ENCODE data around the gene ITGB2. TPM values are rescaled to one million over a fixed set of nuclear protein-coding genes. Genes with fewer than 3 reads are reported as not detected.

Gene ITGB2
- total RNA-seq, 1 experiment from 2014 or later: 6.0 TPM

DNA sequence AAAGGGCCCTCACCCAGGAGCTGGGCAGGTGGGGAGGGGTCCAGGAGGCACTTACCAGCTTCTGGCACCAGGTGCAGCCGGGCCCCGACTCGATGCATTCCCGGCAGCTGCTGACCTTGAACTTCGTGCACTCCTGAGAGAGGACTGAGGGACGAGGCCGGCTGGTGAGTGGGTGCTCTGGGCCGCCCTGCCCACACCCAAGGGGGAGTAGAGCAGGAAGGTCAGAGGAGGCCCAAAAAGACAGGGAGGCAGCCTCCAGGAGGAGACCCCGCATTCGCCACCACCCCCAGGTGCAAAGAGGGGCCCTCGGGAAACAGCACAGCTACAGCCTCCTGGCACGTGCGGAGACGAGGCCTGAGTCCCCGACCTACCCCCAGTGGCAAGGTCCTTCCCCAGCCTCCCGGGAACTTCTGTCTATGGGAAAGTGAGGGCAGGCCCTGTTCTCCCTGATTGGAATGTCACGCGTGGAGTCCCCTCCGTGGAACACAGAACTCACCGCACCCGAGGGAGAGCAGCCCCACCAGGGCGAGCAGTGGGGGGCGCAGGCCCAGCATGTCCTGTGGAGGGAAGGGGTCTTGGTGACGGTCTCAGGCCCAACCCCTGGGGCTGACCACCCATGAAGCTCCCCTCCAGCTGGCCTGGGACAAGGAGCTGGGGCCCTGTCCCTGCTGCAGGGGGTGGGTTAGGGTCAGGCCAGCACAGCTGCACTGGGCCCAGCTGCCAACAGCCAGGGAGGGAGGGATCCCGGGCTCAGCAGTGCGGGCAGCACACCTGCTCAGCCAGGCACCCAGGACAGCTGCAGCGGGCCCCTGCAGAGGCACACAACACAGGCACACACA, 10.3 kb downstream of the ITGB2 start:
- Histone ChIP-seq H3K9me3 (ENCODE audit: insufficient read depth, low read depth) (no peaks in the 10 kb centered on the region), H3K27me3 (ENCODE audit: insufficient read depth, low read depth) (no peaks in the 10 kb centered on the region), H3K79me2 (ENCODE audit: low read depth) (peaks cover 3% of the 10 kb centered on the region), H3K36me3 (ENCODE audit: low read depth) (no peaks in the 10 kb centered on the region), H4K20me1 (ENCODE audit: insufficient read depth) (no peaks in the 10 kb centered on the region), H3K4me1 (replicated peaks; ENCODE audit: insufficient read depth) (peaks cover 46% of the 10 kb centered on the region), H3F3A (ENCODE audit: insufficient read depth, low read depth) (peaks cover 22% of the 10 kb centered on the region; the same call in 1 of the 2 replicates), H3K4me2 (peak overlapping the region; percentile 60; the same call in 1 of the 2 replicates), H3K27ac (no peak overlapping the region), H3K4me3 (no peak overlapping the region), H2AFZ (no peak overlapping the region), H3K9me2 (ENCODE audit: insufficient read depth) (no peaks in the 10 kb centered on the region)
- intact Hi-C loops (cut with micrococcal nuclease; ENCODE audit: unreplicated experiment): loop anchor here (5.0 kb wide), 1 partner anchor 38 kb away; the partner anchor contains the start of gene PTTG1IP
- DNase-seq: no peak
- TF ChIP-seq, protein P1, sequence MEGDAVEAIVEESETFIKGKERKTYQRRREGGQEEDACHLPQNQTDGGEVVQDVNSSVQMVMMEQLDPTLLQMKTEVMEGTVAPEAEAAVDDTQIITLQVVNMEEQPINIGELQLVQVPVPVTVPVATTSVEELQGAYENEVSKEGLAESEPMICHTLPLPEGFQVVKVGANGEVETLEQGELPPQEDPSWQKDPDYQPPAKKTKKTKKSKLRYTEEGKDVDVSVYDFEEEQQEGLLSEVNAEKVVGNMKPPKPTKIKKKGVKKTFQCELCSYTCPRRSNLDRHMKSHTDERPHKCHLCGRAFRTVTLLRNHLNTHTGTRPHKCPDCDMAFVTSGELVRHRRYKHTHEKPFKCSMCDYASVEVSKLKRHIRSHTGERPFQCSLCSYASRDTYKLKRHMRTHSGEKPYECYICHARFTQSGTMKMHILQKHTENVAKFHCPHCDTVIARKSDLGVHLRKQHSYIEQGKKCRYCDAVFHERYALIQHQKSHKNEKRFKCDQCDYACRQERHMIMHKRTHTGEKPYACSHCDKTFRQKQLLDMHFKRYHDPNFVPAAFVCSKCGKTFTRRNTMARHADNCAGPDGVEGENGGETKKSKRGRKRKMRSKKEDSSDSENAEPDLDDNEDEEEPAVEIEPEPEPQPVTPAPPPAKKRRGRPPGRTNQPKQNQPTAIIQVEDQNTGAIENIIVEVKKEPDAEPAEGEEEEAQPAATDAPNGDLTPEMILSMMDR (conservative IDR thresholded peaks at IDR 0.05): no peak
- no peak for TF ChIP-seq EZH2 (IDR thresholded peaks at IDR 0.05; ENCODE audit: low read depth)
- ChIA-PET CTCF (interaction anchor here (1.1 kb wide), 1 partner anchor 17 kb away, joined by 3 read pairs; no protein-coding TSS in a partner anchor), POLR2A (ENCODE audit: unreplicated experiment) (interaction anchor here (0.7 kb wide), 1 partner anchor 604 kb away, joined by 4 read pairs; no protein-coding TSS in a partner anchor)
- BruUV-seq (replicated peaks): no TSS peak

DNA sequence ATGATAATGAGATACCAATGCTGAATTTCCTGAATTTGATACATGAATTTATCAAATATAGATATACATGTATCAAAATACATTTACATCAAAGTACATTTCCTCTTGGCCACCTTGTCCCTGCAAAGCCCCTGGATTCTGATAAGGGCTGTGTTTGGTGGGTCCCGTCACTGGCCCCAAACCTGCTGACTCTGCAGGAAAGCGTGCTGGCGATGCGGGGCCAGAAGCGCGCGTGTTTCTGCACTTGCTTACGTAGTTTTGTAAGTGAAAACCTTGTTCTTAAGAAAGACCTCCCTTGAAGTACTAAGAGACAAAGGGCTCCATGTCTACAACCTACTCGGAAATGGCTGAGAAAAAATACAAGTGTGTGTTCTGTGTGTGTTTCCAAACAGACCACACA, 11.0 kb downstream of the ITGB2 start:
- H3K27me3 ChIP-seq (ENCODE audit: insufficient read depth, low read depth): no peaks in the 10 kb centered on the region
- H3K27ac ChIP-seq: no peak overlapping the region
- H3K4me1 ChIP-seq (replicated peaks; ENCODE audit: insufficient read depth): peaks cover 41% of the 10 kb centered on the region
- ChIA-PET POLR2A (ENCODE audit: unreplicated experiment) (no interaction called here), CTCF (no interaction called here)
- H3F3A ChIP-seq (ENCODE audit: insufficient read depth, low read depth): peaks cover 19% of the 10 kb centered on the region; the same call in 1 of the 2 replicates
- no TSS peak for BruUV-seq (replicated peaks)
- H3K9me3 ChIP-seq (ENCODE audit: insufficient read depth, low read depth): no peaks in the 10 kb centered on the region
- H3K79me2 ChIP-seq (ENCODE audit: low read depth): no peaks in the 10 kb centered on the region
- H3K4me2 ChIP-seq: no peak overlapping the region
- no peak for DNase-seq
- TF ChIP-seq EZH2 (IDR thresholded peaks at IDR 0.05; ENCODE audit: low read depth): no peak
- TF ChIP-seq, protein P1 (conservative IDR thresholded peaks at IDR 0.05): no peak
- intact Hi-C loops (cut with micrococcal nuclease; ENCODE audit: unreplicated experiment): loop anchor here (5.0 kb wide), 1 partner anchor 37 kb away; the partner anchor contains the start of gene PTTG1IP
- H3K4me3 ChIP-seq: no peak overlapping the region
- H4K20me1 ChIP-seq (ENCODE audit: insufficient read depth): no peaks in the 10 kb centered on the region
- no peaks in the 10 kb centered on the region for H3K36me3 ChIP-seq (ENCODE audit: low read depth)
- no peaks in the 10 kb centered on the region for H3K9me2 ChIP-seq (ENCODE audit: insufficient read depth)
- H2AFZ ChIP-seq: no peak overlapping the region

DNA sequence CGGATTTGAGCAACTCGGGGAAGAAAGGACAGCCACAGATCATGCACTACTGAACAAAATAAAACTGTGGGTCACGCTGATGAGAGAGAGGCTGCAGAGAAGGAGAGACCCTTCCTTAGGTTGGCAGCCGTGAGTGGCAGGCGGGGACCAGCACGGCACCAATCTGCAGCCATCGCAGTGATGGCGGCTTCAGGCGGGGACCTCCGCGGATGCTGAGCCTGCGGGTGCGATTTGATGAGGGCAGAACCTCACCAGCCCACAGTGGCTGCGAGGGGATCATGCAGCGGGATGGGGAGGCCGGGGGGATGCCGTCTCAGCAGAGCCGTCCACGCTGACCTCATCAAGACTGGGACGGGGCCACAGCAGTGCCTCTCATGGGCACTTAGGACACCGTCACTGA, 11.8 kb downstream of the ITGB2 start:
- no peak for DNase-seq
- H3K4me3 ChIP-seq: no peak overlapping the region
- intact Hi-C loops (cut with micrococcal nuclease; ENCODE audit: unreplicated experiment): no loop called here
- no peaks in the 10 kb centered on the region for H3K9me3 ChIP-seq (ENCODE audit: insufficient read depth, low read depth)
- BruUV-seq (replicated peaks): no TSS peak
- H3K4me1 ChIP-seq (replicated peaks; ENCODE audit: insufficient read depth): peaks cover 33% of the 10 kb centered on the region
- H4K20me1 ChIP-seq (ENCODE audit: insufficient read depth): no peaks in the 10 kb centered on the region
- H3K9me2 ChIP-seq (ENCODE audit: insufficient read depth): no peaks in the 10 kb centered on the region
- ChIA-PET CTCF (no interaction called here), POLR2A (ENCODE audit: unreplicated experiment) (no interaction called here)
- H3K27ac ChIP-seq: no peak overlapping the region
- no peaks in the 10 kb centered on the region for H3K79me2 ChIP-seq (ENCODE audit: low read depth)
- H3K36me3 ChIP-seq (ENCODE audit: low read depth): no peaks in the 10 kb centered on the region
- H3K27me3 ChIP-seq (ENCODE audit: insufficient read depth, low read depth): no peaks in the 10 kb centered on the region
- H3F3A ChIP-seq (ENCODE audit: insufficient read depth, low read depth): peaks cover 11% of the 10 kb centered on the region; the same call in 1 of the 2 replicates
- no peak overlapping the region for H3K4me2 ChIP-seq
- TF ChIP-seq EZH2 (IDR thresholded peaks at IDR 0.05; ENCODE audit: low read depth): no peak
- TF ChIP-seq, protein P1 (conservative IDR thresholded peaks at IDR 0.05): no peak
- no peak overlapping the region for H2AFZ ChIP-seq
